Activated CD4-positive, alpha-beta T cell treated with anti-CD3 and anti-CD28 coated beads, Interleukin-2, amount 50 U/mL, for 48 hours (primary cell): ENCODE data around the gene KRTAP17-1.

Experiments
- DNase-seq, 2 experiments: peaks; one replicate each; pipeline ENCODE4 v3.0.0-alpha.2; 2020

Gene KRTAP17-1

GRCh38 chr17:41332239-41332638 lies 16.7 kb upstream of the KRTAP17-1 start:
- no peak for DNase-seq

GRCh38 chr17:41331606-41332005 lies 16.1 kb upstream of the KRTAP17-1 start:
- no peak for DNase-seq

- DNase-seq, result peak; percentile 29 to 48
These were observed 13.9 kb upstream of the KRTAP17-1 start for GRCh38 chr17:41329279-41329948.

- DNase-seq, result no peak
These were observed 12.7 kb upstream of the KRTAP17-1 start for GRCh38 chr17:41328207-41328606.

GRCh38 chr17:41327411-41328120 lies 12.1 kb upstream of the KRTAP17-1 start:
- no peak for DNase-seq

GRCh38 chr17:41326173-41327145 lies 10.9 kb upstream of the KRTAP17-1 start:
- no peak for DNase-seq

GRCh38 chr17:41325611-41326010 lies 10.1 kb upstream of the KRTAP17-1 start:
- DNase-seq, result no peak

- DNase-seq, result no peak
These were observed 9.6 kb upstream of the KRTAP17-1 start for GRCh38 chr17:41325126-41325525.

GRCh38 chr17:41324180-41325075 lies 8.9 kb upstream of the KRTAP17-1 start:
- DNase-seq, result peak in 1 of 2 experiments; percentile 20

GRCh38 chr17:41322903-41323895 lies 7.7 kb upstream of the KRTAP17-1 start:
- no peak for DNase-seq

- no peak for DNase-seq
These were observed 6.8 kb upstream of the KRTAP17-1 start for GRCh38 chr17:41322094-41322902.

GRCh38 chr17:41318231-41318630 lies 2.7 kb upstream of the KRTAP17-1 start:
- no peak for DNase-seq

- no peak for DNase-seq
These were observed 420 bp upstream of the KRTAP17-1 start for GRCh38 chr17:41315814-41316445.

- no peak for DNase-seq
These were observed 4.4 kb downstream of the KRTAP17-1 start for GRCh38 chr17:41311111-41311510.

- peak; percentile 18 to 37 for DNase-seq
These were observed 6.6 kb downstream of the KRTAP17-1 start, which contains the start of gene KRTAP16-1 for GRCh38 chr17:41308918-41309359. TSS of gene KRTAP16-1 (minus strand) at chr17:41309309. CDS start at chr17:41309253, 56 bp downstream.

GRCh38 chr17:41308251-41308917 lies 7.1 kb downstream of the KRTAP17-1 start:
- DNase-seq, result peak; percentile 45 to 55

- DNase-seq, result no peak
These were observed 7.9 kb downstream of the KRTAP17-1 start for GRCh38 chr17:41307647-41308046.

- DNase-seq, result no peak
These were observed 11.4 kb downstream of the KRTAP17-1 start for GRCh38 chr17:41304091-41304490.

- no peak for DNase-seq
These were observed 12.5 kb downstream of the KRTAP17-1 start for GRCh38 chr17:41302981-41303380.
